Brain microvascular endothelial cell (primary cell): Measurements from ENCODE around the gene PLPPR1.

Experiments
- DNase-seq: peaks from one replicate; pipeline ENCODE4 v3.0.0-alpha.2; 2020
- H3K27ac ChIP-seq: fragments of 250-450 bp; sonication (Bioruptor Pico); 2 replicates; pipeline ENCODE4 v1.5.1; 2020; ENCODE audit warnings: mild to moderate bottlenecking, moderate library complexity
- H3K27me3 ChIP-seq: fragments of 250-450 bp; sonication (Bioruptor Pico); replicated peaks from 2 replicates; pipeline ENCODE4 v1.5.1; 2020; ENCODE audit warnings: mild to moderate bottlenecking
- H3K36me3 ChIP-seq: fragments of 250-450 bp; sonication (Bioruptor Pico); replicated peaks from 2 replicates; pipeline ENCODE4 v1.5.1; 2020; ENCODE audit warnings: mild to moderate bottlenecking
- H3K4me3 ChIP-seq: 2 replicates; pipeline ENCODE4 v1.5.1; 2011; ENCODE audit warnings: low read depth, mild to moderate bottlenecking, control low read depth, low read length, moderate library complexity
- in situ Hi-C: cut with HindIII; loops from 2 replicates; pipeline ENCODE4 v1.10.0; 2017; ENCODE audit warnings: low sequenced_read_pairs, low pct_ligation_motif_present
- TF ChIP-seq, protein P1 (sequence below): IDR thresholded peaks from 2 replicates; pipeline ENCODE4 v1.5.1; 2011; ENCODE audit warnings: low read depth, mild to moderate bottlenecking, moderate library complexity, low read length, control low read depth, inconsistent platforms; ENCODE audit errors: missing control alignments

PLPPR1 gene

DNA sequence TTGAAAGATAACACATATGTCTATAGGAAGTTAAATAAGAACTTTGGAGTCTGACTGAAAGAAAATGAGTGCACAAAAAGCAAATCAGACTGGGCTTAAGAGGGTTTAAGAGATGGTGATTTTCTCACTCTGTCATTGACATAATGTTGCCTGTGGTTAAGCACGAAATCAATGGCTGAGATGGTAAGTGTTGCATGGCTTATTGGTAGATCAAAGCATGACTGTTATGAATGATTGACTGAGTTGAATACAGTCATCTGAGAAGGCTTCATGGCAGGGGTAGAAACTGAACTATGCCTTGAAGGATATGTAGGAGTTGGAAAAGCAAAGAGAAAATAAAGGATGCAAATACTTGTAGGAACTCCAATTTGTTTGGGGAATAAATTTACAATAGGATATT lies 136.6 kb downstream of the PLPPR1 start:
- H3K27ac ChIP-seq, result no peak overlapping the region
- no peaks in the 10 kb centered on the region for H3K36me3 ChIP-seq
- no peak overlapping the region for H3K4me3 ChIP-seq
- in situ Hi-C loops, result no loop called here
- no peaks in the 10 kb centered on the region for H3K27me3 ChIP-seq
- TF ChIP-seq, protein P1, sequence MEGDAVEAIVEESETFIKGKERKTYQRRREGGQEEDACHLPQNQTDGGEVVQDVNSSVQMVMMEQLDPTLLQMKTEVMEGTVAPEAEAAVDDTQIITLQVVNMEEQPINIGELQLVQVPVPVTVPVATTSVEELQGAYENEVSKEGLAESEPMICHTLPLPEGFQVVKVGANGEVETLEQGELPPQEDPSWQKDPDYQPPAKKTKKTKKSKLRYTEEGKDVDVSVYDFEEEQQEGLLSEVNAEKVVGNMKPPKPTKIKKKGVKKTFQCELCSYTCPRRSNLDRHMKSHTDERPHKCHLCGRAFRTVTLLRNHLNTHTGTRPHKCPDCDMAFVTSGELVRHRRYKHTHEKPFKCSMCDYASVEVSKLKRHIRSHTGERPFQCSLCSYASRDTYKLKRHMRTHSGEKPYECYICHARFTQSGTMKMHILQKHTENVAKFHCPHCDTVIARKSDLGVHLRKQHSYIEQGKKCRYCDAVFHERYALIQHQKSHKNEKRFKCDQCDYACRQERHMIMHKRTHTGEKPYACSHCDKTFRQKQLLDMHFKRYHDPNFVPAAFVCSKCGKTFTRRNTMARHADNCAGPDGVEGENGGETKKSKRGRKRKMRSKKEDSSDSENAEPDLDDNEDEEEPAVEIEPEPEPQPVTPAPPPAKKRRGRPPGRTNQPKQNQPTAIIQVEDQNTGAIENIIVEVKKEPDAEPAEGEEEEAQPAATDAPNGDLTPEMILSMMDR, result no peak
- DNase-seq, result no peak

DNA sequence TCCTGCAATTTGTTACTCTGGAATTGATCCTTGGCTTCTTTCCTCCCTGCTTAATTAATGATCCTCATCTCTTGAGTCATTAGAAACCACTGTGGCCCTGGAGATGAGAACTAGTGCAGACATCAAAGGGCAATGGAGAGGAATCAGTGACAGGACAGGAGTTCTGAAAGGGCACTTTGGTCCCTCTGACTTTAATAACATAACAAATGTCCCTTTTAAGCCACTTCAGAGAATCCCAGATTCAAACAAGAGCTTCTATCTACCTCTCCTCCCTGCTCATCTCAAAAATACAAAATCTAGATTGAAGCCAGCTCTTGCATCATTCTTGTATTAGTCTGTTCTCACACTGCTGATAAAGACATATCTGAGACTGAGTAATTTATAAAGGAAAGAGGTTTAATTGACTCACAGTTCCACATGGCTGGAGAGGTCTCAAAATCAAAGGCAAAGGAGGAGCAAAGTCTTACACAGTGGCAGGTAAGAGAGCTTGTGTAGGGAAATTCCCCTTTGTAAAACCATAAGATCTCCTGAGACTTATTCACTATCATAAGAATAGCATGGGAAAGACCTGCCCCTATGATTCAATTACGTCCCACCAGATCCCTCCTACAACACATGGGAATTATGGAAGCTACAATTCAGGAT lies 139.1 kb downstream of the PLPPR1 start:
- Histone ChIP-seq H3K4me3 (no peak overlapping the region), H3K27me3 (no peaks in the 10 kb centered on the region), H3K27ac (no peak overlapping the region), H3K36me3 (no peaks in the 10 kb centered on the region)
- TF ChIP-seq, protein P1, result no peak
- in situ Hi-C loops, result no loop called here
- no peak for DNase-seq

DNA sequence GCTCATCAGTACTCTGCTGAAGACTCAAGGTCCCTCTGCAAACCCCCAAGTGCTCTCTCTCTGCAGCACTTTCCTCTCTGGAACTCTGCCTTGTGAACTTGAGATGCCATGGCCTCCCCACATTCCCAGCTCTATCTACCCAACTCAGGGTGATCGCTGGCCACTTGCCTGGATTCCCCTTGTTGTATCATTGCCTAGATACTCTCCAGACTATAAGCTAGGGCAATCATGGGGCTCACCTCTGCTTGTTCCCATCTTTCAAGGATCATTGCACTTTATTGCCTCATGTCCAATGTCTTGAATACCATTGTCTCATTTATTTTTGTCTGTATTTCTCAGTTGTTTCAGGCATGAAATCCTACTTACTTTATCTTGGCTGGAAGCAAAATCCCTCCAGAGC lies 144.1 kb downstream of the PLPPR1 start:
- in situ Hi-C loops, result no loop called here

DNA sequence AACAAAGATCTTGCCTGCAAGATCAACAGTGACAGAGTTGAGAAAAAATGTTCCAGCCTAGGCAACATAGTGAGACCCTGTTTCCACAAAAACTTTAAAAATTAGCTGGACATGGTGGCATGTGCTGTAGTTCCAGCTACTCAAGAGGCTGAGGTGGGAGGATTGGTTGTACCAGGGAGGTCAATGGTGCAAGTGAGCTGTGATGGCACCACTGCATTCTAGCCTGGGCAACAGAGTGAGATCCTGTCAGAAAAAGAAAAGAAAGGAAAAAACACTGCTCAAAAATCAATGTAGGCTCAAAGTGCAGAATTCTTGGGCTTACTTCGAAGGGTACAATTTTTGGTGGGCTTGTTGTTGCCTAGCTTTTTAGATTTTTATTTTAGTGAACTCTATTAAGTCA lies 145.4 kb downstream of the PLPPR1 start:
- no peak for DNase-seq
- in situ Hi-C loops, result no loop called here
- H3K36me3 ChIP-seq, result no peaks in the 10 kb centered on the region
- TF ChIP-seq, protein P1, result no peak
- H3K27me3 ChIP-seq, result no peaks in the 10 kb centered on the region
- no peak overlapping the region for H3K4me3 ChIP-seq
- no peak overlapping the region for H3K27ac ChIP-seq

More for the DNA sequence above, 144.1 kb downstream of the PLPPR1 start:
- Histone ChIP-seq H3K27ac (no peak overlapping the region), H3K4me3 (no peak overlapping the region), H3K36me3 (no peaks in the 10 kb centered on the region), H3K27me3 (no peaks in the 10 kb centered on the region)
- DNase-seq, result no peak
- TF ChIP-seq, protein P1, result no peak

DNA sequence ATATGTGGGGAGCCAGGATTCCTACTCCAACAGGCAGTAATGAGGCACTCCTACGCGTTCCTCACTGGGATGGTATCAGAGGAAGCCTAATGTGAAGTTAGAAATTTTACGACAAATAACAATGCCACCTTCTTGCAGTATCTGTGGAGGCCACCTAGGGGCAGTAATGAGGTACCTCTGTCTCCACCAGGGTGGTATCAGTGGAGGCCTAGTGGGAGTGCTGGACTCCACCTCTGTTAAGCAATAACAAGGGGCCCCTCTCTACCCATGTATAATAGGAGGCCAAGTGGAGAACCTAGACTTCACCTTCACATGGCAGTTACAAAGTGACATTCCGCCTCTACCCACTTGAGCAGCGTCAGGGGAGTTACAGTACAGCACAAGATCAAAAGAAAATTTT lies 147.9 kb downstream of the PLPPR1 start:
- Histone ChIP-seq H3K27me3 (no peaks in the 10 kb centered on the region), H3K4me3 (no peak overlapping the region), H3K27ac (no peak overlapping the region), H3K36me3 (no peaks in the 10 kb centered on the region)
- no peak for DNase-seq
- TF ChIP-seq, protein P1, result no peak
- in situ Hi-C loops, result no loop called here

DNA sequence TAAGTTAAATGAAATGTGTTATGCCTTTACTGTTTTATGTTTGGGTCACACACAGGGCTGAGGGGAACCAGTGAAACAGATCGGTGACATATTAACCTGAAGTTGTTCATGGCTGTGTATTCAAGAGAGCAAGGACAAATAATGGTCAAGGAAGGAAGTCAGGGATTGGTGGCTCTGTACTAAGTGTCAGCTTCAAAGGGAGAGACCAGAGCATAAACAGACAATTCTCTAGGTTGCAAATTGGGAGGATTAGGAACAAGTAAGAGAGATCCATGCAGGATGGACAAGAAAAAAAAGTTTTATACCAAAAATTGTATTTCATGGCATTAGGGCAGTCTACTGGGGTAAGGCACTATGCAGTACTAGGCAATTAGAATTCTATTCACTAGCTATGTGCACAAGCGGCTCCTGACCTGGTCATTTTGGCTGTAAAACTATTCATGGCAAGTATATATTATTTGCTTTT lies 156.3 kb downstream of the PLPPR1 start:
- no peaks in the 10 kb centered on the region for H3K27me3 ChIP-seq
- no peak for DNase-seq
- TF ChIP-seq, protein P1, result no peak
- in situ Hi-C loops, result no loop called here
- H3K36me3 ChIP-seq, result no peaks in the 10 kb centered on the region
- H3K4me3 ChIP-seq, result no peak overlapping the region
- no peak overlapping the region for H3K27ac ChIP-seq
